Nephron progenitor cell (in vitro differentiated cells): Measurements from ENCODE around the gene VPS37D.
A peak's percentile ranks its signal among the peaks of the same experiment; 100 is the strongest.
"Not testable (repeated sequence)": the region's sequence is repeated elsewhere in the genome, so short reads cannot be mapped to it uniquely, and the experiment has no call there.

Source experiments
- DNase-seq: peaks from one replicate; pipeline ENCODE4 v3.0.0; 2021
- H3K27ac Mint-ChIP-seq: 2 replicates; pipeline ENCODE4 v1.8.0; 2021; ENCODE audit warnings: mild to moderate bottlenecking, moderate library complexity, mixed read lengths
- H3K27me3 Mint-ChIP-seq: 2 replicates; pipeline ENCODE4 v1.8.0; 2021; ENCODE audit warnings: mild to moderate bottlenecking, low read depth, mixed read lengths; ENCODE audit not compliant: poor library complexity
- H3K36me3 Mint-ChIP-seq: 2 replicates; pipeline ENCODE4 v1.8.0; 2021; ENCODE audit warnings: low read depth, mixed read lengths
- H3K4me1 Mint-ChIP-seq: 2 replicates; pipeline ENCODE4 v1.8.0; 2021; ENCODE audit warnings: mixed read lengths
- H3K4me3 Mint-ChIP-seq: 2 replicates; pipeline ENCODE4 v1.8.0; 2021; ENCODE audit warnings: mild to moderate bottlenecking, moderate library complexity, mixed read lengths
- H3K9me3 Mint-ChIP-seq: 2 replicates; pipeline ENCODE4 v1.8.0; 2021; ENCODE audit warnings: mild to moderate bottlenecking, moderate library complexity, mixed read lengths
- TF ChIP-seq, protein P1 (sequence below): fragments of 200-600 bp; sonication (generic); IDR thresholded peaks from 2 replicates; pipeline ENCODE4 v1.5.0; 2021; ENCODE audit warnings: antibody characterized with exemption

The VPS37D gene

DNA sequence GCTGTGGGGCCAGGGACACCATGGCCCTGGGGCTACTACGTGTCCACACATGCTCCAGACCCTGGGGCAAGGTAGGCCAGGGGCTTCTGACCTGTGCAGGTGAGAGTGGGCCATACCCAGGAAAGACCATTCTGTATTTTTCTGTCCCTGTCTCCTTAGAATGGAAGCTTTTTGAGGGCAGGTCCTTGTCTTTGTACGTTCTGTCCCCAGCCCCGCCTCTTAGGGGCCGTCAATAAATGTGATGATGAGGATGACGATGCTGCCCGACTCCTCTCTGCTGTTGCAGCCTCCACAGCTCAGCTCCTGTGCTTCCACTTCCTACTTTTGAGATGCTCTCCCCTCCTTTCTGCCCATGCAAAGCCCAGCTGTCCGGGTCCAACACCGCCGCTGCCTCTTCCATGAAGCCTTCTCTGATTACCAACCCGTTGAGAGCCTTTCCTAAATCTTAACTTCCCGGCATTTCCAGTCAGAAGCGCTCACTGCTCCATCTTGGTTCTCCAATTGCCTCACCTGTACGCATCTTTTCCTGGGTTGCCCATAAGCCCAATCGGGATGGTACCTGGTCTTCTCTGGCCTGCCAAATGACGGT, 4.3 kb downstream of the VPS37D start:
- Mint-ChIP-seq H3K27ac (no peak overlapping the region), H3K36me3 (peaks cover 9% of the 10 kb centered on the region), H3K4me3 (no peak overlapping the region), H3K9me3 (no peaks in the 10 kb centered on the region), H3K4me1 (peaks cover 43% of the 10 kb centered on the region), H3K27me3 (peaks cover 5% of the 10 kb centered on the region)
- TF ChIP-seq, protein P1, sequence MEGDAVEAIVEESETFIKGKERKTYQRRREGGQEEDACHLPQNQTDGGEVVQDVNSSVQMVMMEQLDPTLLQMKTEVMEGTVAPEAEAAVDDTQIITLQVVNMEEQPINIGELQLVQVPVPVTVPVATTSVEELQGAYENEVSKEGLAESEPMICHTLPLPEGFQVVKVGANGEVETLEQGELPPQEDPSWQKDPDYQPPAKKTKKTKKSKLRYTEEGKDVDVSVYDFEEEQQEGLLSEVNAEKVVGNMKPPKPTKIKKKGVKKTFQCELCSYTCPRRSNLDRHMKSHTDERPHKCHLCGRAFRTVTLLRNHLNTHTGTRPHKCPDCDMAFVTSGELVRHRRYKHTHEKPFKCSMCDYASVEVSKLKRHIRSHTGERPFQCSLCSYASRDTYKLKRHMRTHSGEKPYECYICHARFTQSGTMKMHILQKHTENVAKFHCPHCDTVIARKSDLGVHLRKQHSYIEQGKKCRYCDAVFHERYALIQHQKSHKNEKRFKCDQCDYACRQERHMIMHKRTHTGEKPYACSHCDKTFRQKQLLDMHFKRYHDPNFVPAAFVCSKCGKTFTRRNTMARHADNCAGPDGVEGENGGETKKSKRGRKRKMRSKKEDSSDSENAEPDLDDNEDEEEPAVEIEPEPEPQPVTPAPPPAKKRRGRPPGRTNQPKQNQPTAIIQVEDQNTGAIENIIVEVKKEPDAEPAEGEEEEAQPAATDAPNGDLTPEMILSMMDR, result no peak
- no peak for DNase-seq

DNA sequence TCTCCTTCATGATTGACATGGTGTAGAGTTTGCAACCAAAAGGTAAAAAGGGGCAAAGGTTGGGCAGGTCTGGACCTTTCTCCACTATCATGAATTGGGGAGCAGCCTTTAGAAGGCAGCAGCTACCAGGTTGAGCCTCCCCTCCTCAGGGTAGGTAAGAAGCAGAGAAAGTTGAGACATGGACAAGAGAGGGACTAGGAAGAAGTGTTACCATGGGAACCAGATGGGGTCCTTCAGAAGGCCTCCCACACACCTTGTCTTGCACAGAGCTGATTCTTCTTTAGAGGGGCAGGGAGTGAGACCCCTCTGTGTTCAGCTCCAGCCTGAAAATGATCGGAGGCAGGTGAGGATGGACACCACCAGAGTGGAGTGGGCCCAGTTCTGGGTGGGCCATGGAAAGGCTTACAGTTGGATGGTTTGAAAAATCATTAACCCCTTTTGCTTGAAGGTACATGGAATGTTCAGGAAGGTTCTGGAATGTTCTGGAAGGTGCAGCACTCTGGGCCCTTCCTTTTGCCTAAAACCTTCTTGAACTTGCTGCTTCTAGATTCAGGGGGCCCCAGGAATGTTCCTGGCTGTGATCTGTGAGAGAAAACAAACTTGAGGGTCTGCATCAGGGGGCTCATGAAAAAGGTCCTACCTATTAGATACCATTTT, 7.0 kb downstream of the VPS37D start:
- DNase-seq, result no peak
- no peak overlapping the region for H3K27ac Mint-ChIP-seq
- H3K9me3 Mint-ChIP-seq, result no peaks in the 10 kb centered on the region
- H3K36me3 Mint-ChIP-seq, result peaks cover 27% of the 10 kb centered on the region
- peaks cover 11% of the 10 kb centered on the region for H3K27me3 Mint-ChIP-seq
- peaks cover 31% of the 10 kb centered on the region for H3K4me1 Mint-ChIP-seq
- TF ChIP-seq, protein P1, result no peak
- H3K4me3 Mint-ChIP-seq, result no peak overlapping the region

DNA sequence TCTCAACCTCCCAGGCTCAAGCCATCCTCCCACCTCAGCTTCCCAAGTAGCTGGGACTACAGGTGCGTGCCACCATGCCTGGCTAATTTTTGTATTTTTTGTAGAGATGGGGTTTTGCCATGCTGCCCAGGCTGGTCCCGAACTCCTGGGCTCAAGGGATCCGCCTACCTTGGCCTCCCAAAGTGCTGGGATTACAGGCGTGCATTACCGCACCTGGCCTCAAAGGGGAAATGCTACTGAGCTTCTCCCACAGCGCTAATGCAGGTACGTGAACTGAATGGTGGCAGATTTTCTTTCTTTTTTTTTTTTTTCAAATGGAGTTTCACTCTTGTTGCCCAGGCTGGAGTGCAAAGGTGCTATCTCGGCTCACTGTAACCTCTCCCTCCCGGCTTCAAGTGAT, 8.4 kb downstream of the VPS37D start:
- H3K27me3 Mint-ChIP-seq, result peaks cover 11% of the 10 kb centered on the region
- peaks cover 29% of the 10 kb centered on the region for H3K4me1 Mint-ChIP-seq
- DNase-seq, H3K9me3 Mint-ChIP-seq, H3K27ac Mint-ChIP-seq, H3K4me3 Mint-ChIP-seq: not testable (repeated sequence)
- H3K36me3 Mint-ChIP-seq, result peaks cover 34% of the 10 kb centered on the region

DNA sequence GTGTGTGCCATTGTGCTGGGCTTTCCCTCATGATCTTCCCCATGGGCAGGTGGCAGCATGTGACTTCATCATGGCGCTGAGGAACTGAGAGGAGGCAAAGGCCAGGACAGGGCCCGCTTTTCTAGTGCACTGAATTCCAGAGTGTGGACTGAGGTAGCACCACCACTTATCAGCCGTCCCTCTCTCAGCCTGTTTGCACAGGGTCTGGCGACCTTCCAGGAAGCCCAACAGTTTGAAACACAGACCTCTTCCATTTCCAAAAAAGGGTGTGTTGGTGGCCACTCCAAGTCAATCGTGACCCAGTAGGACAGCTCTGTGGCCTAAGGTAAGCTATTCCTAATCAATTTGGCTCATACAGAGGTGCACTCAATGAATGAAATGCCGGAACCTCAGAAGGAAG, 11.2 kb downstream of the VPS37D start:
- Mint-ChIP-seq H3K27me3 (peaks cover 11% of the 10 kb centered on the region), H3K4me1 (peaks cover 32% of the 10 kb centered on the region), H3K4me3 (no peak overlapping the region), H3K27ac (peak overlapping the region; percentile 91), H3K9me3 (no peaks in the 10 kb centered on the region), H3K36me3 (peaks cover 25% of the 10 kb centered on the region)
- TF ChIP-seq, protein P1, result no peak
- no peak for DNase-seq

DNA sequence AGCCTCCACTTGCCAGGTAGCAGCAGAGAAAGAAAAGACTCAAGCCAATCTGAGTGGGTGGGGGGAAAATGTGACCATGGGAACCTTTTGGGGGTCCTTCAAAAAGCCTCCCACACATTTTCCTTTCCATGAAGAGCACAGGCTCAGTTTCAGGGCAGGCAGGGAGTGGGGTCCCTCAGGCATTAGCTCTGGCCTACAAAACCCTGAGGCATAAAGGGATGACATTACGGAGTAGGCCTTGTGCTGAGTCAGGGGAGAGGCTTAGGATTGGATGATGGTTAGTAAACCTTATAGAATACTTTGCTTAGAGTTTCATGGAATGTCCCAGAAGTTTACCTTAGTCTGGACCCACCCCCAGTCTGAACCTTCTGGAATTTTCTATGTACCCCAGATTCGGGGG, 12.1 kb downstream of the VPS37D start:
- no peak overlapping the region for H3K4me3 Mint-ChIP-seq
- no peaks in the 10 kb centered on the region for H3K9me3 Mint-ChIP-seq
- peaks cover 11% of the 10 kb centered on the region for H3K27me3 Mint-ChIP-seq
- TF ChIP-seq, protein P1, result no peak
- H3K36me3 Mint-ChIP-seq, result peaks cover 25% of the 10 kb centered on the region
- H3K4me1 Mint-ChIP-seq, result peaks cover 36% of the 10 kb centered on the region
- H3K27ac Mint-ChIP-seq, result no peak overlapping the region
- no peak for DNase-seq

DNA sequence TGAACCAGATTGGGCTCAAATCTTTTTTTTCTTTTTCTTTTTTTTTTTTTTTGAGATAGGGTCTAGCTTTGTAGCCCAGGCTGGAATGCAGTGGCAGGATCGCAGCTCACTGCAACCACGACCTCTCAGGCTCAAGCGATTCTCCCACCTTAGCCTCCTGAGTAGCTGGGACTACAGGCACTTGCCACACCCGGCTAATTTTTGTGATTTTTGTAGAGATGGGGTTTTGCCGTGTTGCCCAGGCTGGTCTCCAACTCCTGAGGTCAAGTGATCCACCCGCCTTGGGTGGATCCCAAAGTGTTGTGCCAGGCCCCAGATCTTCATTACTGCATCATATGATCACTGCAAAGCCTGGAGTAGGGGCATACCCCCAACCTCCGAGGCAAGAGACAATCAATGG, 12.9 kb downstream of the VPS37D start:
- Mint-ChIP-seq H3K9me3 (no peaks in the 10 kb centered on the region), H3K4me3 (peak overlapping the region; percentile 98), H3K4me1 (peaks cover 32% of the 10 kb centered on the region), H3K27me3 (peaks cover 11% of the 10 kb centered on the region), H3K36me3 (peaks cover 25% of the 10 kb centered on the region), H3K27ac (peak overlapping the region; percentile 54)
- TF ChIP-seq, protein P1, result no peak
- no peak for DNase-seq
